Activated T-helper 9 cell treated with anti-CD3 and anti-CD28 coated beads, Interleukin-2, amount 50 U/mL, for 16 hours (primary cell): Measurements from ENCODE around the gene SPON1.
"Not testable (repeated sequence)": the region's sequence is repeated elsewhere in the genome, so short reads cannot be mapped to it uniquely, and the experiment has no call there.

ENCODE experiments used
- DNase-seq: peaks from one replicate; pipeline ENCODE4 v3.0.0-alpha.2; 2020; ENCODE audit warnings: low read depth

Gene SPON1

GRCh38 chr11:13962562-13963168 lies at the start of gene SPON1:
Gene SPON1 (plus strand): TSS chr11:13962723. CDS start chr11:13962905, 182 bp downstream.
- no peak for DNase-seq

- no peak for DNase-seq
Observed at GRCh38 chr11:13917264-13917663, 45.3 kb upstream of the SPON1 start.

DNA sequence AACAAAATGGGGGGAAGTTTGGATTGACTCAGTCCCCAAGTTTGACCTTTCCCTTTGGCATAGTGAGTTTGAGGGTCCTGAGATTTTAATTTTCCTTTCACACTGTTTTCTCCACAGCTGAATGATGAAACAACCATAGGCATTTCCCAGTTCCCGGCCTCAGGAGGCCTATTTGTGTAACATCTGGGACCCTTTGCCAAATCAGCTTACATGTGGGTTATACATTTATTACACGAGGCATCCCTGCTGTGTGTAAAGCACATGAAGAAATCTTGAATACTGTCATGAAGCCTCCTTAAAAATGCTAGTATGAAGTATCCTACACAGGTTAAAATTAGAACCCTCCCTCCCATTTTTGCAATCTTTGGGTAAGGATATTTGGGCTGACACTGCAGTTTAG lies 44.6 kb upstream of the SPON1 start:
- DNase-seq: no peak

DNA sequence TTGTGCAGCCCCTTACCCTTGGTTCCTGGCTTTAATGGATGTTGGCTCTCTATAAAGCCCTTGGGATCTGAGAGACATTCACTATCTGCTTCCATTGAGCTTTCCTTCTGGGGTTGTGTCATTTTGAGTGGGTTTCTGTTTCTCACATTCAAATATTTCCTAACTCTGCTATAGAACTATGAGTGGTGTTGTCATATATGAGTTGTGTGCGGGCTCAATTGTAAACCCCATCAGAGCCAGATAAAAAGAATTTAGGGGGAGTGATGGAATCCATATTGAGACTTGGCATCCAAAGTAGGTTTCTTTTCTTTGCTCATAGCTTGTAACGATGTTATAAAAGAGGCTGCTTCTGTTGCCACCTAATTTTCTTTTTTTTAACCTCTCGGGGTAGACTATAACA lies 41.8 kb upstream of the SPON1 start:
- DNase-seq: no peak

- DNase-seq: no peak
Observed at GRCh38 chr11:13921545-13921944, 41.0 kb upstream of the SPON1 start.

- no peak for DNase-seq
Observed at GRCh38 chr11:13923182-13923581, 39.3 kb upstream of the SPON1 start.

- DNase-seq: no peak
Observed at GRCh38 chr11:13923716-13924650, 38.5 kb upstream of the SPON1 start.

- DNase-seq: no peak
Observed at GRCh38 chr11:13924801-13925327, 37.7 kb upstream of the SPON1 start.

- DNase-seq: not testable (repeated sequence)
Observed at GRCh38 chr11:13926366-13926765, 36.2 kb upstream of the SPON1 start.

GRCh38 chr11:13926981-13927380 lies 35.5 kb upstream of the SPON1 start:
- DNase-seq: no peak

DNA sequence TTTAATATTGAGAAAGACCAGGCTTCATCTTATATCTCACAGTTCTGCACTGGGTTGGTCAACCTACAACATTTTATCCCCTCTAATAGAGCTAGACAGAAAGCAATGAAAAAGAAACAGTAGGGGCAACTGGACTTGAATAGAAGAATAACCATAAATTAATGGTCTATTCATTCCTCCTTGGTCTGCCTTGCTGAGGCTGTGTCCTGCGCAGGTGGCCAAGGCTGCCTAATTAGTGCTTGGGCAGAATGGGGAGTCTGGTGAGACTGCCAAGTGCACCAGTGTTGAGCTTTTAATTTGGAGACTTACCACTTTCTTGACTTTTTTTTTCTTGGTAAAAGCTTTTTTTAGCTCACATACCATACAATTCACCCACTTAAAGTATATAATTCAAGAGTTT lies 35.0 kb upstream of the SPON1 start:
- DNase-seq: no peak

DNA sequence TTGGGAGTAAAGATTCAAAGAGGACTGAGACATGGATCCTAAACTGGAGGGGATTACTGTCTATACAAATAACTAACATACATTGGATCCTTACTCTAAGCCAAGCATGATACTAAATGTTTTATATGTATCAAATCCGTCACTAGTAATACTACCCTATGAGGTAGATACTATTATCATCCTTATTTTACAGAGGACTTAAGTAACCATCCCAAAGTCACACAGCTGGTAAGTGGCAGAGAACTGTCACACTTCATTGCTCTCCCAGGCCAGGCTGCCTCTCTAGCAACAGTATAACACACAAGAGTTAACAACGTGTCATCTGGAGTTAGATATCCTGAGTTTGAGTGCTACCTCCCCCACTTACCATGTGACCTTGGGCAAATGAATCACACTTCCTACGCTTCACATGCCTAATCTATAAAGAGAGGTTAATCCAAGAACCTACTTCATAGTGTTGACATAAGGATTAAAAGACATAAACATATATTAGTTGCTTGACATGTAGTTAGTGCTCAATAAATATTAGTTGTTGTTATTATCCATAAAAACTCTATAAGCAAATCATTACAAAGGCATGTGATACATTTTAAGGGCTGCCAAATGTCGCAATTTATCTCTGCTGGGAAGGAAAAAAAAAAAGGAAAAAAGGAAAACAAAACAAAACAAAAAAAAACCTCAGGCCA lies 33.8 kb upstream of the SPON1 start:
- DNase-seq: no peak

DNA sequence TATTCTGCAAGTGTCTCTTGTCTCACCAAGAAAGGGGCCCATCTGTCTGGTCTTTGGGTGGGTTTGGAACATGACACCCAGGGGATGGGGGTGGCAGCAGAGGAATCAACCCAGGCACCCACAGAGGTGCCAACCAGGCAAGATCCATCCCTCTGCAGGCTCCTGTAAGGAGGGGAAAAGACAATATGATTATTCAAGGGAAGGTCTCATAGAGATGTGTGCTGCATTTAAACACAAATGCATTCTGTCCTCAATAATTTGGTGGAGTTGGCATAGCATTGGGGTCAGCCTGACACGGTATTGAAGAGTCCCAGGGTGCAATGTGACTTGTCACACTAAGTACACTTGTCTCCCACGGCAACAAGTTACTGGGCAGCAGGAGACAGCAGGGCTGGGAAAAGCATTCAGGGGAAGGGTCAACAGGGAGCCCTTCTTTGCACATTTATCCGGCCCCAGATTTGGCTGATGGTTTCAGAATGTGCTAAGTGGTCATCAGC lies 33.1 kb upstream of the SPON1 start:
- DNase-seq: no peak

DNA sequence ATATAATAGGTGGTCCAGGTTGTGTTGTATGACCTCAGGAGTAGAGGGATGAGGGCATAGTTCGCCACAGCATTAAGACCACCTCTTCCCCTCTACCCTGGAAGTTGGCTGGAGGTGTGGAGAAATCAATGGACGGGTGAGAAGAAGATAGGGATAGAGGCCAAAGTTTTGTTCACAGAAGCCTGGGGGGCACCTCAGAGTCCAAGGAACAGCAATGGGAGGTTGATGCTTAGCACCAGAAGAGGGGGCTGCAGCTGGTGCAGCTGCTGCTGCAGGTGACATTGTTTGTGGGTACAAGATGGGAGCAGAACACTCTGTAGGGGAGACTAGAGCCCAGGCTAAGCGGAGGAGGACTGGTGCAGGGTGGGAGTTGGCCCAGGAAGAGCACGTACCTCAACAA lies 31.2 kb upstream of the SPON1 start:
- no peak for DNase-seq

DNA sequence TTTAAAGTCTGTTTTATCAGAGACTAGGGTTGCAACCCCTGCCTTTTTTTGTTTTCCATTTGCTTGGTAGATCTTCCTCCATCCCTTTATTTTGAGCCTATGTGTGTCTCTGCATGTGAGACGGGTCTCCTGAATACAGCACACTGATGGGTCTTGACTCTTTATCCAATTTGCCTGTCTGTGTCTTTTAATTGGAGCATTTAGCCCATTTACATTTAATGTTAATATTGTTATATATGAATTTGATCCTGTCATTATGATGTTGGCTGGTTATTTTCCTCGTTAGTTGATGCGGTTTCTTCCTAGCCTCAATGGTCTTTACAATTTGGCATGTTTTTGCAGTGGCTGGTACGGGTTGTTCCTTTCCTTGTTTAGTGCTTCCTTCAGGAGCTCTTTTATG lies 25.4 kb upstream of the SPON1 start:
- DNase-seq: not testable (repeated sequence)

DNA sequence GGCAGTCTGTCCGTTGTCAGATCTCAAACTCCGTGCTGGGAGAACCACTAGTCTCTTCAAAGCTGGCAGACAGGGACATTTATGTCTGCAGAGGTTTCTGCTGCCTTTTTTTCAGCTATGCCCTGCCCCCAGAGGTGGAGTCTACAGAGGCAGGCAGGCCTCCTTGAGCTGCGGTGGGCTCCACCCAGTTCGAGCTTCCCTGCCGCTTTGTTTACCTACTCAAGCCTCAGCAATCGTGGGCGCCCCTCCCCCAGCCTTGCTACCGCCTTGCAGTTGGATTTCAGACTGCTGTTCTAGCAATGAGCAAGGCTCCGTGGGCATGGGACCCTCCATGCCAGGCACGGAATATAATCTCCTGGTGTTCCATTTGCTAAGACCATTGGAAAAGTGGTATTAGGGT lies 23.7 kb upstream of the SPON1 start:
- not testable (repeated sequence) for DNase-seq

GRCh38 chr11:13939961-13940906 lies 22.3 kb upstream of the SPON1 start:
- no peak for DNase-seq

- DNase-seq: no peak
Observed at GRCh38 chr11:13940907-13941256, 21.6 kb upstream of the SPON1 start.

DNA sequence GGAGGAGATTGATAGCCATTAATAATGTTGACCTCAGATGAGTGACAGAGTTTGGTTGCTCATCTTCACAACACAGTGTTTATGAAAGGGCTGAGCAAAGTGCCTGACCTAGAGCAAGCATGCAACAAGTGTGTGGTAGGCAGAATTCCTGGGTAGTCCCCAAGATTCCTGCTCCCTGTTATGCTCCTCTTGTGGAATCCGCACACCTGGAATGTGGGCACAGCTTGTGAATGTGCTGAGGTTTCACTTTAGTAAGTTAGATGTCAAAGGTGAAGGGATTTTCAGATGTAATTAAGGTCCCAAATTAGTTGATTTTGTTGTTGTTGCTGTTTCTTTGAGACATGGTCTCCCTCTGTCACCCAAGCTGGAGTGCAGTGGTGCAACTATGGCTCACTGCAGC lies 20.7 kb upstream of the SPON1 start:
- DNase-seq: no peak

- no peak for DNase-seq
Observed at GRCh38 chr11:13942378-13942777, 20.1 kb upstream of the SPON1 start.

DNA sequence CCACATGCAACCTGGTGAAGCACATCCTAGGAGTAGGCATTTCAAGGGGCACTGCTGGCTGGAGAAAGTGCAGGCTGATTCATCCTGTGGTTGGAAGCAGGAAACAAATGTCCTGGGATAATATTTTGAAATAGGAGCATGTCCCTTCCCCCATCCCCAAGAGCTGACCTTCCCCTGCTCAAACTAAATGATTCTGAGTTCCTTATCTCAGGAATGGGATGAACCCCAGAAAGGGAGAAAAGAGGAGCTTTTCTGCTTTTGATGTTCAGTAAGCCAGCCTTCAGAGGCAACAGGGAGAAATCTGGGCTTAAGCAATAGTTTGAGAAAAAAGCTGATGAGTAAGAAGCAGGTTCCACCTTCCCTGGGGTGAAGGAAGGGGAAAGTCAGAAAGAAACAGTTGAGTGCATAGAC lies 19.5 kb upstream of the SPON1 start:
- DNase-seq: no peak
